OCI-LY7 (cell line): ENCODE data around the gene SPSB1.

ENCODE experiments used
- CTCF ChIP-seq: fragments of 200-600 bp; sonication (generic); conservative IDR thresholded peaks from 2 replicates; pipeline ENCODE4 v1.5.1; 2014; ENCODE audit warnings: mild to moderate bottlenecking, antibody characterized with exemption, low read length, moderate library complexity, mixed read lengths
- EZH2phosphoT487 ChIP-seq: fragments of 200-600 bp; sonication (generic); IDR thresholded peaks from 2 replicates; pipeline ENCODE4 v1.6.1; 2018; ENCODE audit warnings: low read depth, borderline replicate concordance, mild to moderate bottlenecking, mixed run types, antibody characterized with exemption, low read length, moderate library complexity, mixed read lengths

DNA sequence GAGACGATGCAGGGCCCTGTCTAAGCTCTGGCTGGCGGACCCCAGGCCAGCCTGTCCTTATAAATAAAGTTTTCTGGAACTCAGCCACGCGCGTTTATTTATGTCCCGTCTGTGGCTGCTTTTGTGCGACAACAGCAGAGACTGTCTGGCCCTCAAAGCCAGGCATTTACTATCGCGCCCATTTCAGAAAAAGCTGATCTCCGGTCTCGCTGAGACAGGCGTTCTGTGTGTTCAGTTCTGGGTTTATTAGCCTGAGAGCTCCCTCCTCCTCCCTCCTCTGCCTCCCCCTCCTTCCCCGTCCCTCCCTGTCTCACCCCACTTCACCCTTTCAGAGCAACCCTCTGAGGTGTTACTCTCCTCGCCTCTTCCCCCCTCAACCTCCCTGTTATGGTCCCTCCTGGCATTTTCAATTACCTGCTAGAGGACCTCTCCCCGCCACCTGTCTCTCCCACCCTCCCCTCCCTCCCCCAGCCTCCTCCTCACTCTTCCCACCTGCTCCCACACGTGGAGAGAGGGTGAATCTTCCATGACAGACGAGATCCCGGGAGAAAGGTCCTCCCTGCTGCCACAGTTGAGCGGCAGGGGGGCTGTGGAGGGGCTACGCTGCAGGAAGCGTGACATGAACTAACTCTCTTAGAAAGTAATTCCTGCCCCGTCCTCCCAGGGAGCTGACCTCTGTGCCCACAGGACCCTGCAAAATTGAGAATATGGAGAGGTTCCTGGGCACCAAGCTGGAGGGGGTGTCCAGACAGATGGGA lies 59.9 kb downstream of the SPSB1 start:
- TF ChIP-seq CTCF (no peak), EZH2phosphoT487 (no peak)
